GM12878 (cell line): ENCODE measurements around the gene AFF2.
"Not testable (repeated sequence)": the region's sequence is repeated elsewhere in the genome, so short reads cannot be mapped to it uniquely, and the experiment has no call there.

Source experiments
- ATF2 ChIP-seq: IDR thresholded peaks from 2 replicates; pipeline ENCODE4 v1.6.1; 2012; ENCODE audit warnings: low read length, inconsistent platforms
- HCFC1 ChIP-seq: fragments of 150-350 bp; IDR thresholded peaks from 2 replicates; pipeline ENCODE4 v1.6.1; 2014; ENCODE audit warnings: low read length
- POLR2A ChIP-seq: IDR thresholded peaks from 2 replicates; pipeline ENCODE4 v1.6.1; 2011; ENCODE audit warnings: low read depth, mild to moderate bottlenecking, low read length
- RAD21 ChIP-seq: IDR thresholded peaks from 2 replicates; pipeline ENCODE4 v1.6.1; 2011; ENCODE audit warnings: mild to moderate bottlenecking, low read depth, low read length, moderate library complexity; ENCODE audit not compliant: insufficient read depth
- TF ChIP-seq, protein P1 (sequence below), 3 experiments: IDR thresholded peaks in 2 of 3; conservative IDR thresholded peaks in 1 of 3; 2 replicates each; pipeline ENCODE4 v1.5.1; 2011; ENCODE audit warnings: low read depth in 3 of 3, low read length in 3 of 3, mild to moderate bottlenecking in 3 of 3, control low read depth in 2 of 3, moderate library complexity in 2 of 3, inconsistent platforms in 1 of 3, mixed read lengths in 1 of 3; ENCODE audit not compliant: control insufficient read depth in 2 of 3, insufficient read depth in 1 of 3; ENCODE audit errors: extremely low read depth in 1 of 3

GRCh38 chrX:148906628-148907027, 406.2 kb downstream of the AFF2 start:
- TF ChIP-seq, protein P1, sequence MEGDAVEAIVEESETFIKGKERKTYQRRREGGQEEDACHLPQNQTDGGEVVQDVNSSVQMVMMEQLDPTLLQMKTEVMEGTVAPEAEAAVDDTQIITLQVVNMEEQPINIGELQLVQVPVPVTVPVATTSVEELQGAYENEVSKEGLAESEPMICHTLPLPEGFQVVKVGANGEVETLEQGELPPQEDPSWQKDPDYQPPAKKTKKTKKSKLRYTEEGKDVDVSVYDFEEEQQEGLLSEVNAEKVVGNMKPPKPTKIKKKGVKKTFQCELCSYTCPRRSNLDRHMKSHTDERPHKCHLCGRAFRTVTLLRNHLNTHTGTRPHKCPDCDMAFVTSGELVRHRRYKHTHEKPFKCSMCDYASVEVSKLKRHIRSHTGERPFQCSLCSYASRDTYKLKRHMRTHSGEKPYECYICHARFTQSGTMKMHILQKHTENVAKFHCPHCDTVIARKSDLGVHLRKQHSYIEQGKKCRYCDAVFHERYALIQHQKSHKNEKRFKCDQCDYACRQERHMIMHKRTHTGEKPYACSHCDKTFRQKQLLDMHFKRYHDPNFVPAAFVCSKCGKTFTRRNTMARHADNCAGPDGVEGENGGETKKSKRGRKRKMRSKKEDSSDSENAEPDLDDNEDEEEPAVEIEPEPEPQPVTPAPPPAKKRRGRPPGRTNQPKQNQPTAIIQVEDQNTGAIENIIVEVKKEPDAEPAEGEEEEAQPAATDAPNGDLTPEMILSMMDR (IDR thresholded peaks at IDR 0.05 in 2 of 3, conservative IDR thresholded peaks at IDR 0.05 in 1 of 3; ENCODE audit: control insufficient read depth in 2 of 3, extremely low read depth in 1 of 3, insufficient read depth in 1 of 3, low read depth in 3 of 3, low read length in 3 of 3) = not testable (repeated sequence)
- not testable (repeated sequence) for TF ChIP-seq RAD21, ATF2, HCFC1, POLR2A
